Hepatocyte (in vitro differentiated cells): ENCODE data around the gene MARCHF5.

Experiments
- CTCF ChIP-seq: fragments of 200-600 bp; sonication (generic); IDR thresholded peaks from 2 replicates; pipeline ENCODE4 v1.5.1; 2016; ENCODE audit warnings: antibody characterized with exemption, mild to moderate bottlenecking; ENCODE audit not compliant: poor library complexity
- EZH2 ChIP-seq: fragments of 200-600 bp; sonication (generic); IDR thresholded peaks from 2 replicates; pipeline ENCODE4 v1.6.1; 2016; ENCODE audit warnings: antibody characterized with exemption, mild to moderate bottlenecking, borderline replicate concordance
- EZH2phosphoT487 ChIP-seq: fragments of 200-600 bp; sonication (generic); IDR thresholded peaks from one replicate; pipeline ENCODE4 v1.6.1; 2018; ENCODE audit warnings: antibody characterized with exemption, mild to moderate bottlenecking, low read depth, moderate library complexity; ENCODE audit not compliant: unreplicated experiment, severe bottlenecking

DNA sequence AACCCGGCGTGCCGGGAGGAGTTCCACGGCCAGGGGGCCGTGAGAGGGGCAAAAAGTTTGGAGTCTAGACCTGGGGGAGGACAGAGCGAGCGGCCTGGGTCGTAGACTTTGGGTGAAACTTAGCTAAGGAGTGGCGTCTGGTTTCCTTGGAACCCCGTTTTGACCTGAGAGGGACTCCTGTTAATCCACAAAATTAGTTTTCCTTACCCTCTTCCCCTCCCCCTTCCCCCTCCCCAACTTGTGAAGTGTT, 574 bp downstream of the MARCHF5 start:
- TF ChIP-seq EZH2phosphoT487: no peak
- TF ChIP-seq CTCF: no peak
- no peak for TF ChIP-seq EZH2
